ENCODE results near the gene GAREM1.
"Not testable (repeated sequence)": the region's sequence is repeated elsewhere in the genome, so short reads cannot be mapped to it uniquely, and the experiment has no call there.

The GAREM1 gene

DNA sequence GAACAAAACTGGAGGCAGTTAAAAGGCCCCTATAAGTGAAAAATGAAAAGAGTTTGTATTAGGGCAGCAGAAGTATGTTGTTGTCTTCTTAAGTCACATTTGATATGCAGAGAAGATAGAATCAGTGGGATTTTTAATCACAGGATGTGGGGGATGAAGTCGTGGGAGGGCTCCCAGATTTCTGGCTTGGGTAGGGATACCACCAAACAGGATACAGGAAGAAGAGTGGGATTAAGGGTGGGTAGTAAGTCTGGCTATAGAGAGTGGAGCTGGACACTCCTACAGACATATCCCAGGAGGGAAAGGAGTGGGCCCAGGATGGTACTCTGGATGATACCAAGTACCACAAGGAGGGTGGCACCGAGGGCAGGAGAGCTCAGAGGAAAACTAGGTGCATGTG is 99.3 kb downstream of the GAREM1 start:
- no peak for DNase-seq (ENCODE audit: low read depth in 2 of 2, low spot score in 1 of 2)

DNA sequence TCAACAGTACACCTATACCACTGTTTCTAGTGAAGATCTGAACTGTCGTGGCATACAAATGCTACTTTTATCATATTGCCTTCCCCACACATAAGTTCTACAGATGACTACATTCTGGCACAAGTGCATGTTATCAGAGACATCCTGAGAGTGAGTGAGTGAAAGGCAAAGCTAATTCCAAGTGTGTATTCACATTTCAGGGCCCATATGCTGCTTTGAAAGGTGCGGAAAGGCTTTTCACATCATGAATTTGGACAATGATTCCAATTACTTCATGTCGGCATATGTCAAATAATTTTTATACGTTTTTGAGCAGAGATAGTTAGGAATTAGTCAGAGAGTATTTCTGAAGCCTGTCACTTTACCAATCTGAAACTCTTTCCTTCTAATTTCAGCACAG is 101.7 kb downstream of the GAREM1 start:
- DNase-seq (ENCODE audit: low read depth in 2 of 2, low spot score in 1 of 2), result no peak

DNA sequence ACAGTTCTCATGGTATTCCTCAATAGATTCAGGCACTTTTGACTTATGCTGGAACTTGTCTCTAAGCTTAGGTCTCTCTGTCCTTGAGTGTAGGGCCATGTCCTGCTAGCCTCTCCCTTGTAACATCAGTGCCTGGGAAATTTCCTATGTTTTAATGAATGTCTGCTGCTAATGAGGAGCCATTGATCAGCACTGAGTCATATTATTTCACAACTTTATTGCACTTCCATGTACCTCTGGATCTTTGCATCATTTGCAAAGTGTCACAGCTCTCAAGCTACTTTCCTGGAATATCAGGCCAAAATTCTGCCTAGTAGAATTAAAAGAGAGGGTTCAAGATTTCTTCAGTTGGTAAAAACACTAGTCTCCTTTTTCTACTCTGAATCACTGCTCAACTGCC is 102.5 kb downstream of the GAREM1 start:
- no peak for DNase-seq (ENCODE audit: low read depth in 2 of 2, low spot score in 1 of 2)

DNA sequence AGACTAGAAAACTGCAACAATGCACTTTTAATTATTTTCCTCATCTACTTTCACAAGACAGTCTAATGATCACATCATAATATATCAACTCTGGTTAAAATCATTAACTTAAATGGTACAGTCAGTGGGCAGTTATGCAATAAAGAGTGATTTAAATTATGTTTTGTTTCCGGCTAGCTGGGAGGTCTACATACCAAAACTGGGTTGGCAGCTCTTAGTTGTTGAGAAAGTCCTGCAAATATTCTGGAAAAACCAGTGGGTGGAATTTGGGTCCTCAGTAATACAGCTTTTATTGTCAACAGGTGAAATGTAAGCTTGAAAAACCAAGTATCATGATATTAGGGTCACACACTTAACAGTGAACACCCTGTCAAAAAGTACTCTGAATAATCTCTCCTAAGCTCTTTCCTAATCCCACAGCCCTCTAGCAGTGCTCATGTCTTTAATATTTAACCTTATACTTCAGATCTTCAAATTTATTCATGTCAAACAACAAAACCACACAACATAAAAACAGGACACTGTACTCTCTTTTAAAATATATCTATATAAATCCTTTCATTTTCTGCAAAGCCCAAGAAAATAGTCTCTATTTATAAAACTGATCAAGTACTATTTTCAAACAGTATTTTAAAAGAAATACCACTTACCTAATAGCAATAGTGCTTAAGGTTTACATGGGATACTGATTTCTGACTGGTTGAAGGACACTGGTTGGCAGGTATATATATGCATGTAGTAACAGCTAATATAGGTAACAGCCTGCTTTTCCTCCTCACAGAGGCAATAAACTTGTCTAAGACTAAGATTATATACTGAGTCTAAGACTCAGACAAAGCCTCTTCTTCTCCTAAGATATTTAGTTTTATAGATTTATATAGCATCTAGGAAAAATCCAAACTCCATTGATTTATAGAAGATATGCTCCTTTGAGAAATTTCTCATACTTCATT is 103.8 kb downstream of the GAREM1 start:
- no peak for DNase-seq (ENCODE audit: low read depth in 2 of 2, low spot score in 1 of 2)

DNA sequence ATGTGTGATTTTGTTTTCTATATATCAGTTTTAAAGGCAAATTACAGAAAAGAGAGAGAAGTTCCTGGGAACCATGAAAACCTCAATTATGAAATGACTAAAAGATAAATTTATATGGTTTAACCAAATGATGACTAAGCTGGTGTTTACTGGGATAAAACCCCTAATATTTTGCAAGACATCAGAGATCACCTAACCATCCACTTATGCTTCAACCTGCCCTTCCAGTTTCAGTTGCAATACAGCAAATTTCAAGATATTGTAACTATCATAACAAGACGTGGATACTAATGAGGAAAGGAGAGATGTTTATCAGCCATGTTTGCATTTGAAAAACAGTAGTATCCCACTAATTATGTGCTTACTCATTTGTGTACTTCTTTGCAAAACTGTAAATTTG is 108.2 kb downstream of the GAREM1 start:
- DNase-seq (ENCODE audit: low read depth in 2 of 2, low spot score in 1 of 2), result no peak

DNA sequence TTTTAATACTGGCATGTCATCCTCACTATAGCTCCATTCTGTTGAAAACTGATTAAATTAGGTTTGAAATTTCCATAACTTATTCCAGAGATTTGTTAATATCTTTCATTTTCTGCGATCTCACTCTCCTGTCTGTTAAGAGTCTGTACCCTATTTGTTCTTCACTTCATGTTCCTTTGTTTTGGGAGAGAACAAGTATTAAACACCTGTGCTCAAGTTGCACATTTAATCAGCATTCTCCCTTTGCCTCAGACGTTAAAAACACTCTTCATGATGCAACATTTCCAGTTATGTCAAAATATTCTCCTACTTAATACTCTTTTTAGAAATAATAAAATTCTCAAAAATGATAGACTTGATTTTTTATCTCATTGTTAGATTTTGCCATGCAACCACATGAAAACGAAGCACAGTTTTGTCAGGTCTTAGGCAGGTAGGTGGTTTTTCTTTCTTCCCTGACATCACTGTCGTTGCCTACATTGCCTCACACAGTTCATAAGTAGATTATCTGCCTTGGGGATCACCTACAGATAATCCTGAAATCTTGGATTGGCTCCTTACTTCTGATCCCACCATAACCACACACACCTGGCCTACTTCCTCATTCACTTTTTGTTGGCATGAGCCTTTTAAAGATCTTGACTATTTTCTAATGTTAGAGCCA is 109.9 kb downstream of the GAREM1 start:
- no peak for DNase-seq (ENCODE audit: low read depth in 2 of 2, low spot score in 1 of 2)

DNA sequence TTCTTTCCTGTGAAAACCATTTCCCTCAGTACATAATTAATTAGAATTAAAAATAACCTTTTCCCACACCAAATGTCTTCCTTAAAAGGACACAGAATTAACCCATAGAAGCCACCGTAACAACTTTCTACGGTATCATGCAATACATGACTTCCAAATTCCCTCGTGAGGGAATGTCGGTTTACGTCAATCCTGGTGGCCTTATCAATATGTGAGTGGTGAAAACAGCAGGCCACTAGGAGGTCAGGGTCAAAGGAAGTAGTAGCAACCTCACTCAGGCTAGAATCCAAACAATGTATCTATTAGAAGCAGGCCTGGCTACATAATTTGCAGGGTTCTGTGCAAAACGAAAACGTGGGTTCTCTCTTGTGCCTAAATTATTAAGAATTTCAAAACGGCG is 112.2 kb downstream of the GAREM1 start:
- no peak for DNase-seq (ENCODE audit: low read depth in 2 of 2, low spot score in 1 of 2)

DNA sequence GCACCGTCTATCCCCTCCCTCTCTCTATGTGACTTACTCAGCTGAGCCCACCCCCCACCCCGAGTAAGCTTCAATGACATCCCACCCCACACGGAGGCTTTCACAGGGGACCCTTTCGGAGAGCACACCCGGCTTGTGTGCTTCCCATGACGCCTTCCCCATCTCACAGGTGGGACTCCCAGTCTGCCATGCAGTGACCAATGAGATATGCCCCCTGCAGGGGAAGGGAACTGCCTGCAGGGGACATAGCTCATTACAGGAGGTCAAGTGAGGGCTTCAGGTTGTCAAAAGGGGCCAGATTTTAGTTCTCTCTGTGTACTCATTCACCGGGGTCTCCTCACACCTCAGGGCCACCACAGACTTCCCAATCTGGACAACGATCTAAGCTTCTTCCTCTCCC is 112.6 kb downstream of the GAREM1 start:
- DNase-seq (ENCODE audit: low read depth in 2 of 2, low spot score in 1 of 2), result no peak

DNA sequence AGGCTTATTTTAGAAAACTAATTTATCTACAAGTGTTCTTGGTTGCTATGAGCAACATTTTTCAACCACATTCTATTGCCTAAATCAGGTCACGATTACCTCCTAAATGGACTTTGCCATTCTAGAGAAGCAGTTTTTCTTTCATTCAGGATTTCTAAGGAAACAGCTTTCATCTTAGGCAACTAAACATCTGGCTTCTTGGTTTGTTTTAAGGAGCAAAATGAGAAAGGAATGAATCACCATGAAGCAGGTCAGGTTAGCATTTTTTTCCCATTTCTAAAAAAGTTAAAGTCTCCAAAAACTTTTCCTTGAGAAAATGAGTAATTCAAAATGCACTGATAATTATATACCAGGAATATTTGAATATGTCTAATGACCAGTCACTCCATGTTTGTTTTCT is 114.8 kb downstream of the GAREM1 start:
- DNase-seq (ENCODE audit: low read depth in 2 of 2, low spot score in 1 of 2), result no peak

DNA sequence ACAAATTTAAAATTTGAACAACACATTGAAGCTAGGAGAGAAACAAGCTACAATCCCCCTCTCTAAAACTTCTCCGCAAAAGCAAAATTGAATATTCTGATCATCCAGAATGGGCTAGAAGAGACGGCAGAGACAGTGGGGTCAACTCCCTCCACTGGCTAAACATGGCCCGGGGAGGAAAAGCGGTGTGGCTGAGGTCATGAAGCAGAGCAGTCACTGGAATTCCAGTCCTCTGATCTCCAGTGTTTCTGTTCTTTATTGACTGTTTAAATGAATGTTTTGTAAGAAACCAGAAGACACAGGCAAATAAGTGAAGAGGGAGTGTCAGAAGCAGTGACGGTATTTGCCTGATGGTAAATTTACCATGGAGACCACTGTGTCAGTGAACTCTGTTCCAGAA is 116.2 kb downstream of the GAREM1 start:
- no peak for DNase-seq (ENCODE audit: low read depth in 2 of 2, low spot score in 1 of 2)

DNA sequence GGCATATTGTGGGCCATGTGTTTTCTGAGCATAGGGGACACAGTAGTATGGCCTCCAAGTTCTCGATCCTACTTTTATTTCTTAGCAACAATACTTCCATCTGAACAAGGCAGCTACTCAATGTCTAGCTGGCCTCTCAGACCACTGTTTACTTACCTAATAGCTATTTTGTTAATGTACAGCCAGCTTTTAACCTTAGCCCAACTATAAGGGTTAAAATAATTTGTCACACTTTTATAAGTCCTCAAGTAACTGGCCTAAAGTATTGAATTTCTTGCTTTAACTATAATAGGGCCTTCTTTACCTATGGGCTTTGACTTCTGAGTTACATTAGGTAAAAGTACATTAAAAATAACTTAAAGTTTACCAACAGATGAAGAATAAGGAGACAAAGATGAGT is 117.4 kb downstream of the GAREM1 start:
- no peak for DNase-seq (ENCODE audit: low read depth in 2 of 2, low spot score in 1 of 2)

DNA sequence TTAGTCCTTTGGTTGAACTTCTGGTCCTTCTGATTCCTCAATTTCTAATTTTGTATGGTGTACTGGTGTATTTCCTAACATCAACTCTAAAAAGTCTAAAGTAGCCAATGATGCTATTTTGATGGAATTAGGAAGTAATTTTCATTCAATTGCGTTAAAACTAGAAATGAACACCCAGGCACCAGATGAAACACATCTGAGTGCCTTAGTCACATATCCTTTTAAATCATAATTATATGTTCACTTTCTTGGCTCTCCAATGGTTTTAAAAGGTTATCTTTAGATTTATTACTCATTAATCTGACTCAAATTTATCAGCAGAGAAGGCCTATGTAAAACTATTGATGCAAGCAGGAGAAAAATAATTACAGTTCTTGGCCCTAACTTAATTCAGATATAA is 119.7 kb downstream of the GAREM1 start:
- no peak for DNase-seq (ENCODE audit: low read depth in 2 of 2, low spot score in 1 of 2)

DNA sequence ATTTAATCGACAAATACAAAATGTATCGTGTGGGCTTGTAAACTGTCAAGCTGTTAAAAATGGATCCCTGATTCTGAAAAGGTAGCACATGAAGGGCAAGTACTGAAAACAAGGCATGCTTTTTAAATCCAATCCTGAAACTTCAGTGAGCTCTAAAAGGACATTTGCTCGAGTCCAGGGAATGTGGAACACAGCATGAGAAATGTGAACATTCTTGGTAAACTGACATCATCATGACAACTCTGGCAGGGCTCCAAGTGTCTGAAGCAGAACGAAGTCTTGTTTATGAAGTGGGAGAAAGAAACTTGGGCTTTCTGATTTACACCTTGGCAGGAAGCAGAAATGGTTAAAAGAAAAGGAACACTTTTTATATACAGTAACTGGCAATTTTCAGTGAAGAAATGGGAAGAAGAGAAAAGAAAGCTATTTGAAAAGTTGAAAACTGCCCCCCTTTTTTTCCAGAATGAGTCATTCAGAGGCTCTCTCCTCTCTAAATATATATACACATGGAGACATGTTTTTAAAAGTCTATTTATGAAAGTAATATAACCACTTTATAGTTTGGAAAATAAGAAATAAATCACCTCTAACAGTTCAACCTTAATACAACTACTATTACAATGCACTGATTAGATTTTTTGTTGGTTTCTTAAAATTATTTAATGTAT is 120.8 kb downstream of the GAREM1 start:
- no peak for DNase-seq (ENCODE audit: low read depth in 2 of 2, low spot score in 1 of 2)

DNA sequence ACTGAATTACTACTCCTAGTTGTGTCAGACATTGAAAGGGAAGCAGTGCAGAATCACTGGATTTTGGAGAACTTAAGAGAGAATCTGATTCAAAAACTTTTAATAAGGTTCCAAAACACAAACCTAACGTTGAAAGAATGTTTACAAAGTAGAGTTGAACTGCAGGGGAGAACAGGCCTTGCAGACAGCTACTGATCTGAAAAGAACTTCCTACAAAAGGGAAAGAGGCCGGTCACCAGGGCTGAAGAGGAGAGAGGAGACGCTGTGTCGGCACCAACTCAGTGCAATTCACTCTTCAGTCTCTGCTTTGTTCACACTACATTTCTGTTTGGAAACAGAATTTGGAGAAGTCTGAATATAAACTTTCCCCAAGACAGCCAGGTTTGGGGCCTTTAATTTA is 124.0 kb downstream of the GAREM1 start:
- DNase-seq (ENCODE audit: low read depth in 2 of 2, low spot score in 1 of 2), result no peak

DNA sequence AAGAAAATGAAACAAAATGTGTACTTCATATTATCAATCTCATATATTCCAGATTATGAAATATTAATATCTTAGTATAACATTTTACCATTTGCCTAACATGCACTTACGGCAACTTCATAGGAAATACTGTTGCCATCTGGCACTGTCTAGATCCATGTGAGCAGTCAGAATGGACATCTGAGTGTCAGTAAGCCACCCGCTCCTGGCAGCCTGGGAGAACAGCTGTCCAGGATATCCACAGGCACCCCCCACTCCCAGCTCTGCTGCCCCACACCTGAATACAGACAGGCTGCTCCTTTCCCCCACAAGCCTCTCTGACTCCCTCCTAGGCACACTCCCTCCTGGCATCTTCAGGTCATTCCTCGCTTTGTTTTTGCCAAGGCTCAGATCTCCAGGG is 127.0 kb downstream of the GAREM1 start:
- DNase-seq (ENCODE audit: low read depth in 2 of 2, low spot score in 1 of 2), result no peak

DNA sequence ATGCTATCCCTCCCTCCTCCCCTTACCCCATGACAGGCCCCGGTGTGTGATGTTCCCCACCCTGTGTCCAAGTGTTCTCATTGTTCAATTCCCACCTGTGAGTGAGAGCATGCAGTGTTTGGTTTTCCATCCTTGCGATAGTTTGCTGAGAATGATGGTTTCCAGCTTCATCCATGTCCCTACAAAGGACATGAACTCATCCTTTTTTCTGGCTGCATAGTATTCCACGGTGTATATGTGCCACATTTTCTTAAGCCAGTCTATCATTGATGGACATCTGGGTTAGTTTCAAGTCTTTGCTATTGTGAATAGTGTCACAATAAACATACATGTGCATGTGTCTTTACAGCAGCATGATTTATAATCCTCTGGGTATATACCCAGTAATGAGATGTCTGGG is 129.6 kb downstream of the GAREM1 start:
- not testable (repeated sequence) for DNase-seq (ENCODE audit: low read depth in 2 of 2, low spot score in 1 of 2)

DNA sequence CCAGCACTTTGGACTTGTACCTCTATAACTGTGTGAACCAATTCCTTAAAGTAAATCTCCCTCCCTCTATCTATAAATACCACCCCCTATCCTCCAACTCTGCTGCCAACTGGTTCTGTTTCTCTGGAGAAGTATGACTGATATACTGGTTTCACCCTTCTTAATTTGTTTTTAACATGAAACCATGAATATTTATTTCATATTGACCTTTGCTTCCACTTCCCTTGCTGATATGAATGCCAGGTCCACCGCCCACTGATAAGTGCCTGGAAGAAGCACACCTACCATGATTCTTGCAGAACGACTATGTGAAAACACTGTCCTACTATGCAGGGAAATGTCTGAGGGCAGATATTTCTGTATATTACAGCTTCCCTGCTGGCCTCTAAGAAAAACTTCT is 131.6 kb downstream of the GAREM1 start:
- no peak for DNase-seq (ENCODE audit: low read depth in 2 of 2, low spot score in 1 of 2)

DNA sequence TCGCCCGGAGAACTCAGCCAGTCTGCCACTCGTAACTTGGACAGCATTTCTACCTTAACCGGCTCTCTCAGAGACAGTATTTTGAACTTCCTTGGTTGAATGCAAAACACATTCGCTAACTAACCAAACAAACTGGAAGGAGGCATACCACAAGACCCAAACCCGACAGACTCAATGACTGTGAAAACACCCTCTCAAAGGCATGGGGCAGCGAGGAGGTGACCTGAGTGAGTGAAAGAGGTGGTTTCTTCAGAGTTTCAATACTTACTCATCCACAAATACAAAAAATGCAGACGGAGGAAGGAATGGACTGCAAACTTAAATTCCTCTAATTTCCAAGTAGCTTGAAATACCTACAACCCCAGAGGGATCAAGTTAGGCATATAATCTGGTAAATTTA is 132.9 kb downstream of the GAREM1 start:
- no peak for DNase-seq (ENCODE audit: low read depth in 2 of 2, low spot score in 1 of 2)

DNA sequence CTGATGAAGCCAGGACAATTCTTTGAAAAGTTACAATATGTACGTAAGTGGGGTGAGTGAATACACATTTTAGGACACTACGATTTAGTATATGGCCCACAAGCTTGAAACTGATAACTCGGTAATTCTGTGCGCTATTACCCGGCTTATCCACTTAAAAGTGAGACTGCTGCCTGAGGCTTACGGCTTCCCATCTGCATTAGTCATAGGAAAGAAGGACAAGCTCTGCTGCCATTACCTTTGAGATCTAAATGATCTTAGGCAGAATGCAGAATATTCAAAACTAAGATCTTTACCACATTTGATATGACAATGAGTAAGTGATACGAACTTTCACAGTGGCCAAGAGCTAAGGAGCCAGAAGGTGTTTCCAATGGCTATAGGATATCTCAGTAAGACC is 133.3 kb downstream of the GAREM1 start:
- DNase-seq (ENCODE audit: low read depth in 2 of 2, low spot score in 1 of 2), result no peak

DNA sequence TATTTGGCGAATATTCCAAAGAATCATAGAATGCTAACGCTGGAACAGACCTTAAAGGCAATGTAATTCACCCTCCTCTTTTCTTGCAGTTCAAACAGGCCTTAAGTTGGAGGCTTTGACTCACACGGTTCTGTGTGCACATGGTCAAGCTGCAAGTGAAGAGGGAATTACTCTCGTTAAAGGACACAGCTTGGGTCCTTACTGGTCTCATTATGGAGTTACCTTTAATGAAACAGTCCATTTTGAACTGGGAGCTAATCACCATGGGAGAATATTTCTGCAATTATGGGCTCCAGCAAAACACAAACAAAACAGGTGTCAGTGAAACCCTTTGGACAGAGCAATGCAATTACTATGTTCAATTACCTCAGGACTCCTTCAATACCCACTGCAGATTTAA is 135.5 kb downstream of the GAREM1 start:
- no peak for DNase-seq (ENCODE audit: low read depth in 2 of 2, low spot score in 1 of 2)

DNA sequence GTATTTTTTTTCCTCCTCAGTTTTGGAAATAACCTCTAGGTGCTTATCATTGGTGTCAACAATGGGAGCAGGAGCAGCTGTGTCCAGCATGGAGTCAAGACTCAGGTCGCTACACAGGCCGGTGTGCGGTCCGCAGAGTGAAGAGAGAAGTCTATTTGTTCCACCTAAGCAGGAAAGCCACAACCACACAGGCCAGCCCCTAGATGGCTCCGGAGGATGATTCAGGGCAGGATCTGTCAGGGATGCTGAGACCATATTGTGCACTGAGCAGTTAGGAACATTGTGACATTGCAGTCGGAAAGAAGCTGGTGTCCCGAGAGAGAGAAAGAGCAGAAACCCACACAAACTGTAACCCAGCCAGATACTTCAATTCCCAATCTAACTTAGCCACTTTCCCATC is 136.9 kb downstream of the GAREM1 start:
- no peak for DNase-seq (ENCODE audit: low read depth in 2 of 2, low spot score in 1 of 2)

DNA sequence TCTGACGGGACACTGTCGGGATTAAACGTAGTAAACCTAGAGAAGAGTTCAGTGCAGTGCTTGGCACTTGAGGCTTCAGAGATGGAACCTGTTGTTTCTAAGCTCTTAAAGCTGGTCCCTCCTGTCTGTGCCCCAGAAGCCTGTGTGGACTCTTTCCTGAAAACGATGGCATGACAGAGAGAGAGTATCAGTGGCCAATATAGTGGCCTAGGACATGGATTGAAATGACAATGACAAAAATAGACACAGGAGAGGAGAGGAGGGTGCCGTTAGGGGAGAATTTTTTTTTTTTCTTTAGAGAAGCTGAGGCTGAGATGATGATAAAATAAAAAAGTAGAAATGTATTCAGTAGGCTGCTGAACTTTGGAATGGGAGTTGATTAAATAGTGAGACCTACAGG is 138.0 kb downstream of the GAREM1 start:
- no peak for DNase-seq (ENCODE audit: low read depth in 2 of 2, low spot score in 1 of 2)

Data from stimulated activated CD8-positive, alpha-beta memory T cell treated with anti-CD3 and anti-CD28 coated beads, Interleukin-4, amount 100 ng/mL, for 1 hour (primary cell).